Epidermal melanocyte (primary cell): Measurements from ENCODE around the gene OR13F1.
"Not testable (repeated sequence)": the region's sequence is repeated elsewhere in the genome, so short reads cannot be mapped to it uniquely, and the experiment has no call there.

Source experiments
- DNase-seq: peaks from one replicate; pipeline ENCODE4 v3.0.0; 2011; ENCODE audit warnings: low spot score; ENCODE audit not compliant: insufficient read length

Gene OR13F1

DNA sequence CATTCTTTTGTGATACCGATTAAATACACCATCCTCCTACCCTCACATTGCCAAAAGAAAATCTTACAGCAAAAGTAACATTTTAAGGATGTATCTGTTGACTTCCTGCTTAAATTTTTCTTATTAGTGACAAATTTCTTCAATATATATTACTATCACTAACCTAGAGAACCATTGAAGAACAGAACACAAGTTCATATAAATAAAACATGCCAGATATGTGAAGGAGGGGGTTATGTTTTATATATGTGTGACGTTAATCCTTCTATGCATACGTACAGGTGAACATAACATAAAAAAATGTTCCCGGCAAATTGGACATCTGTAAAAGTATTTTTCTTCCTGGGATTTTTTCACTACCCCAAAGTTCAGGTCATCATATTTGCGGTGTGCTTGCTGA is at the start of gene OR13F1:
Gene OR13F1 (plus strand): TSS at position 301 of the 400 bp plus-strand sequence. CDS start 0 bp downstream, at position 301.
- DNase-seq: no peak

DNA sequence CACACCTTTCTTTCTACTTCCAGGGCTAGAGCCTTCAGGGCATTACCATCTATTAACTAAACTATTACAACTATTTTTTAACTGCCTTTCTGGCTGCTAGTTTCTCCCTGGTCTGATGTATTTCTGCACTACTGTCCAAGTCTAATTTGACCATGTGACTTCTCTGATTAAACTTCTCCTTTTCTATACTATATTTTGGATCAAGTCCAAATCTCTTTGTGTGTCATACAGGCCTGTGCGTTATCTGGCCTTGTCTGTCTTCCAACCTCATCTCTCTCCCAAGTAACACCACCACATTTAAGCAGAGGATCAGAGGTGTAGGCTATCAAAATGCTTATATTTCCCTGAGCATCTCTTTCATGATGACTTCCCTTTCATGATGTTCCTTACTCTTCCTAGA is 47.2 kb upstream of the OR13F1 start:
- DNase-seq: no peak

DNA sequence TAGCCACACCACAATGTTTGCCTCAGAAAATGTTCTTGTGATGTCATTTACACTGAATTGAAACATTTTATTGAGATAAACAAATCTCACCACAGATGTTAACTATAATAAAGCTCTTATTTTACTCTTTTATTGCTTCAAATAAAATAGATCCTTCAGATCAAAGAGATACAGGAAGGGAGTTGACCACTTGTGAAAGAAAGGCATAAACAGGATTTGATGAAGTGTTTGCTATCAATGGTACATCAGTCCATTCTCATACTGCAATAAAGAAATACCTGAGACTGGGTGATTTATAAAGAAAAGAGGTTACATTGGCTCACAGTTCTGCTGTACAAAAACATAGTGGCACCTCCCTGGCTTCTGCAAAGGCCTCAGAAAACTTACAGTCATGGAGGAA is 40.2 kb upstream of the OR13F1 start:
- DNase-seq: no peak

- DNase-seq: no peak
These were observed 35.8 kb upstream of the OR13F1 start for GRCh38 chr9:104468261-104468660.

DNA sequence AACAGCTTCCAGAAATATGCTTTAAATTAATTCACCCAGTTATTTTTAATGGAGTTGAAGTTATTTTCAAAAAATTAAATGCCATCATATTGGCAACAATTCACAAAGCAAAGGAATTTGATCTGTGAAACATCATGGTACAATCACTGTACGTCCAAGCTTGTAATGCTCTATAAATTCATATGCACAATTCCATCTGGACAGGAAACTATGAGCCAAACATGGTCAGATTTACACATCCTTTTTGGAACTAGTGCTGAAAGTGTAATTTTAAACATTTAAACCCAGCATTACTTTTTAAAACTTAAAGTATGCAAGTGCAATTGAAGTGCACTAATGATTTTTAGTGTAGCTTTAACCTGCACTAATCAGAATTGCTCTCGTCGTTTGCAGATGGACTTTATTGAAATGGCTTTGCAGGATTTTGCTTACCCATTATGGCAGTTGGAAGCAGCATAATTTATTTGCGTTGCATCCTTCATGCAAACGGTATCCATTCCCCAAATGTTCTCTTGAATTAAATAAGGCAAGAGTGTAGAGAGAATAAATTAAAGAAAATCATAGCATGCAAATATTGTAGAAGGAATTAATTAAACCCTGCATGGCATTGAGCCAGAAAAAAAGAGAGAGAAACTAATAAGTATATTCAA is 21.0 kb upstream of the OR13F1 start:
- DNase-seq: no peak

GRCh38 chr9:104485014-104485413 is 19.0 kb upstream of the OR13F1 start:
- DNase-seq: no peak

DNA sequence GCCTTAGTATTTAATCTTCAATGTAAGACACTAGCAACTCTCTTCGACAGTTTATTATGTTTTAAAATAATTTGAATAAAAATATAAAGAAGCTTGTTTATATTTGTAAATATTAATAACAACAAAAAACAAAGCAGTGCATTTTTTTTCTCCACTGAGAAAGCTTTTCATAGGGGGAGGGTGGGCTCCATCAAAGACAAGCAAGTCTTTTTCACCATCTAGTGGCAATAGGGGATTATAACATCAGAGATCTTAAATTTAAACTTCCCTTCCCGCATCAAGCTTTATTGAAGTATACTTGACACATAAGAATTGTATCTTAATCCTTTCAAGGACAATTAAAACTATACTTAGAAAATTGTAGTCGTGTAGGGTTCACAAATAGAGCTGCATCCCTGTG is 9.3 kb upstream of the OR13F1 start:
- DNase-seq: no peak

- no peak for DNase-seq
These were observed 623 bp upstream of the OR13F1 start for GRCh38 chr9:104503440-104503839.

DNA sequence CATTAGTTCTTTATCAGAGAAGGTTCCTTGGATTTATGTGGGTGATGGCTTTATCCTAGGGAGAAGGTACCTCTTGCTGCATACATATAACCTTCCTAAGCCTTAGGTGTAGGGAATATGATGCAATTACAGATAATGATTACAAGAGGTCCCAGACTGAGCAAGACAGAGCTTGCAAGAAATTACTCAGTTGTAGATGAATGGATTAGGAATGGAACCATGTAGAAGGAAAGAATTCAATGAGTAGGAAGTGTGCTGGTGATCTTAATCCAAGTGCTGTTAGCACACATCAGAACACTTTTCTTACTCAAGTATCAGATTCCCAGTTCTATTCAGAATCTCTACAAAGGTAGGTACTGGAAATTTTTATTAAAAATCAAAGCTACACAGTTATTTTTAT is 2.5 kb downstream of the OR13F1 start:
- no peak for DNase-seq

DNA sequence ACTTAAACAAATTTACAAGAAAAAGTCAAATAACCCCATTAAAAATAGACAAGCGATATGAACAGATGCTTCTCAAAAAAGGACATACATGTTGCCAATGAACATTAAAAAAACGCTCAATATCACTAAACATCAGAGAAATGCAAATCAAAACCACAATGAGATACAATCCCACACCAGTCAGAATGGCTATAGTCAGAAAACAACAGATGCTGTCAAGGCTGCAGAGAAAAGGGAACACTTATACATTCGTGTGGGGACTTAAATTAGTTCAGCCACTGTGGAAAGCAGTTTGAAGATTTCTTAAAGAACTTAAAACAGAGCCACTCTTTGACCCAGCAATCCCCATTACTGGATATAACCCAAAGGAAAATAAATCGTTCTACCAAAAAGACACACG is 10.8 kb downstream of the OR13F1 start:
- no peak for DNase-seq

DNA sequence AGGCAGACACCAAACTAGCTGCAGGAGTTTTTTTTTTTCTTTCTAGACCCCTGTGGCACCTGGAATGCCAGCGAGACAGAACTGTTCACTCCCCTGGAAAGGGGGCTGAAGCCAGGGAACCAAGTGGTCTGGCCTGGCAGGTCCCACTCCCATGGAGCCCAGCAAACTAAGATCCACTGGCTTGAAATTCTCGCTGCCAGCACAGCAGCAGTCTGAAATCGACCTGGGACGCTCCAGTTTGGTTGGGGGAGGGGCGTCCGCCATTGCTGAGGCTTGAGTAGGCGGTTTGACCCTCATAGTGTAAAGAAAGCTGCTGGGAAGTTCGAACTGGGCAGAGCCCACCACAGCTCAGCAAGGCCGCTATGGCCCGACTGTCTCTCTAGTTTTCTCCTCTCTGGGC is 16.2 kb downstream of the OR13F1 start:
- DNase-seq: not testable (repeated sequence)

GRCh38 chr9:104527109-104527508 is 23.0 kb downstream of the OR13F1 start, which contains the start of gene OR13C4:
TSS of gene OR13C4 (minus strand) at chr9:104527209. CDS start at chr9:104527209, 0 bp downstream.
- DNase-seq: no peak

DNA sequence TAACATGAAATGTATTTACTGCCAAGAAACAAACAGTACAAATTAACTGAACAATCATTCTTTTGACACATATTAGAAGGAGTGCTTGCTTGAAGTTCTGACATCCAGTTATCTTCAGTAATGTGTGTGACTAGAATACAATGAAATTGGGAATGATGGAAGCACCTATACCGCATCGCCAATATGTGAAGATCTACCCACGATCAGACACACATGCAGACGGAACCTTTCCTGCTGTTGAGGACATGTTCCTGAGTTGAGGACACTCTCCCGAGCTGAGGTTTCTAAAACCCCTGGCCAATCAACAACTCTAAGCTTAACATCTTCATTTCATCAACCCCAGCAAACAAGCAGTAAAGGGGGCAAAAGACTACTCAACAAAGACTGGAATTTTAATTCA is 32.7 kb downstream of the OR13F1 start, which contains the start of gene OR13C3:
Gene OR13C3 (minus strand): TSS at position 101 of the 400 bp plus-strand sequence. CDS start 133 bp downstream, outside the sequence.
- no peak for DNase-seq

- no peak for DNase-seq
These were observed 35.2 kb downstream of the OR13F1 start for GRCh38 chr9:104539275-104539674.

DNA sequence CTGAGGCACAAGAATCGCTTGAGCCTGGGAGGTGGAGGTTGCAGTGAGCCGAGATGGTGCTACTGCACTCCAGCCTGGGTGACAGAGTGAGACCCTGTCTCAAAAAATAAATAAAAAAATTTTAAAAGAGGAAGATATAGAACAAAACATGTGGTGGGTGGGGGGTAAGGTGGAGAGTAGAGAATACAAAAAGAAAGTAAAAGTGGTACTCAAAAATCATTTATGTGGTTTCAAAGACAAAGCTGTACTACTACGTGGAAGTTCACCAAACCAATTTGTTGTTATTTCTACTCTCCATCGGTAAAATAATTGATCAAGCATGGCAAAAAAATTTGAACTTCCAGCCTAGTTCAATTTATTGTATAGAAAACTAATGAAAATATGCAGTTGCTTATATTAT is 40.6 kb downstream of the OR13F1 start:
- no peak for DNase-seq

- DNase-seq: no peak
These were observed 49.2 kb downstream of the OR13F1 start for GRCh38 chr9:104553261-104553660.
